ENCODE data around the gene DIMT1. TPM values are rescaled to one million over a fixed set of nuclear protein-coding genes. Genes with fewer than 3 reads are reported as not detected.

The DIMT1 gene
- total and polyA plus RNA-seq, 7 donors = 8.5 to 28.0 (median 21.1) TPM

DNA sequence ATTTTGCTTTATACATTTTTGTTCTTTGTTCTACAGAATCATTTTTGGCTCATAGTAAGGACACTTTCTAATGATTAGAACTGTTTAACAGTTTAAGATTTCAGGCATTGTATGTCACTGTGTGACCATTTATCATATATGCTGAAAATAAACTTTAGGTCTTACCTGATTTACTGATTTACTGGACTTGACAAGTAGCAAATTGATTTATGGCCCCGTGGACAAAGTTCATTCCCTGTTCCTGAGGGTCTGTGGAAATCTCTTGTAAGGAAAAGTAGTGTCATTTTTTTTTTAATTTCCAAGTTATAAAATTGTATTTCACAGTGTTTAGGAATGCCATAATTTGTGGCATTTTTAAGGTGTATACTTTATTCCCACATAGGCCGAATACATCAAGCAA, 57.0 kb downstream of the DIMT1 start:
- ATAC-seq = no peak
- no peak for DNase-seq
- Histone ChIP-seq H3K9me3 (no peaks in the 10 kb centered on the region), H3K27ac (no peak overlapping the region), H3K4me3 (no peak overlapping the region), H3K27me3 (ENCODE audit: insufficient read depth in 3 of 3, low read length in 2 of 3) (no peaks in the 10 kb centered on the region), H3K4me1 (no peaks in the 10 kb centered on the region), H3K36me3 (ENCODE audit: insufficient read depth in 1 of 2, low read depth in 1 of 2) (peaks cover 0 to 29% of the 10 kb centered on the region in 2 donors)
- WGBS, 3 donors = 93 to 96% (median 95%) methylated on average over 2 of the region's 2 CpGs
- intact Hi-C loops (cut with DNase I) = loop anchor here in 1 of 2 donors (5.0 kb wide), 1 partner anchor 39 kb away; the partner anchor contains the start of gene KIF2A
- TF ChIP-seq, protein P1, sequence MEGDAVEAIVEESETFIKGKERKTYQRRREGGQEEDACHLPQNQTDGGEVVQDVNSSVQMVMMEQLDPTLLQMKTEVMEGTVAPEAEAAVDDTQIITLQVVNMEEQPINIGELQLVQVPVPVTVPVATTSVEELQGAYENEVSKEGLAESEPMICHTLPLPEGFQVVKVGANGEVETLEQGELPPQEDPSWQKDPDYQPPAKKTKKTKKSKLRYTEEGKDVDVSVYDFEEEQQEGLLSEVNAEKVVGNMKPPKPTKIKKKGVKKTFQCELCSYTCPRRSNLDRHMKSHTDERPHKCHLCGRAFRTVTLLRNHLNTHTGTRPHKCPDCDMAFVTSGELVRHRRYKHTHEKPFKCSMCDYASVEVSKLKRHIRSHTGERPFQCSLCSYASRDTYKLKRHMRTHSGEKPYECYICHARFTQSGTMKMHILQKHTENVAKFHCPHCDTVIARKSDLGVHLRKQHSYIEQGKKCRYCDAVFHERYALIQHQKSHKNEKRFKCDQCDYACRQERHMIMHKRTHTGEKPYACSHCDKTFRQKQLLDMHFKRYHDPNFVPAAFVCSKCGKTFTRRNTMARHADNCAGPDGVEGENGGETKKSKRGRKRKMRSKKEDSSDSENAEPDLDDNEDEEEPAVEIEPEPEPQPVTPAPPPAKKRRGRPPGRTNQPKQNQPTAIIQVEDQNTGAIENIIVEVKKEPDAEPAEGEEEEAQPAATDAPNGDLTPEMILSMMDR (IDR thresholded peaks at IDR 0.05) = no peak

DNA sequence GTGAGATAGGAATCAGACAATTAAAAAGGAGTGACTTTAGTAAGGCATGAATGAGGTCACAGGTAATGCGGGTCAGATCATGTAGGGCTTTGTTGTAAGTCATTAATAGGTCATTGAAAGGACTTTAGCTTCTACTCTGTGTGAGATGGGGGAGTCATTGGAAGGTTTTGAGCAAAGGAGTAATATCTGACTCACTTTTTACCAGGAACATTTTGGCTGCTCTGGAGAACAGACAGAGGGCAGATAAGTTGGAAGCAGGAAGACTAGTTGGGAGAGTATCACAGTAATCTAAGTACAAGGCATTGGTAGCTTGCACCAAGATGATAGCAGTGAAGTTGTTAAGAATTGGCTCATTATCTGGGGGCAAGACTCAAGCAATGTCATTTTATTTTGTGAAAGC, 60.3 kb downstream of the DIMT1 start:
- Histone ChIP-seq H3K4me1 (no peaks in the 10 kb centered on the region), H3K27me3 (ENCODE audit: insufficient read depth in 3 of 3, low read length in 2 of 3) (no peaks in the 10 kb centered on the region), H3K9me3 (no peaks in the 10 kb centered on the region), H3K4me3 (no peak overlapping the region), H3K27ac (no peak overlapping the region), H3K36me3 (ENCODE audit: insufficient read depth in 1 of 2, low read depth in 1 of 2) (no peaks in the 10 kb centered on the region)
- 94 to 97% (median 97%) methylated on average over 1 of the region's 1 CpG for WGBS, 3 donors
- DNase-seq = no peak
- intact Hi-C loops (cut with DNase I) = no loop called here
- TF ChIP-seq, protein P1 (IDR thresholded peaks at IDR 0.05) = no peak
- ATAC-seq = no peak

DNA sequence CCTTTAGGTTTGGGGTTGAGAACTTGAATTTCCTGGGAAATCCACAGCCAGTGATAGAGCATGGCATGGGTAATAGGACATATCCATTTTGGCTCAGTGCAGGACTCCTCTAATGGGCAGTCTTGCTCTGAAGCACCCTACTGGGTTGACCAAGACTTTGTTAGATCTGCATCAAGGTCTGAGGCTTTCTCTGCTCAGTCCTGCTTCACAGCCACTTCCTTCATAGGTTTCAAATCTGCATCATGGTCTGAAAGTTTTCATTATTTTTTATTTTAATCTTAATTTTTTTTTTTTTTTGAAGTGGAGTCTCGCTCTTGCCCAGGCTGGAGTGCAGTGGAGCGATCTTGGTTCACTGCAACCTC, 61.2 kb downstream of the DIMT1 start:
- H3K9me3 ChIP-seq = no peaks in the 10 kb centered on the region
- H3K4me3 ChIP-seq = no peak overlapping the region
- intact Hi-C loops (cut with DNase I) = no loop called here
- TF ChIP-seq, protein P1 (IDR thresholded peaks at IDR 0.05) = no peak
- ATAC-seq (no peak), DNase-seq (no peak)
- H3K36me3 ChIP-seq (ENCODE audit: insufficient read depth in 1 of 2, low read depth in 1 of 2) = no peaks in the 10 kb centered on the region
- H3K27me3 ChIP-seq (ENCODE audit: insufficient read depth in 3 of 3, low read length in 2 of 3) = no peaks in the 10 kb centered on the region
- WGBS, 3 donors = 100% methylated on average over 2 of the region's 2 CpGs
- H3K27ac ChIP-seq = no peak overlapping the region
- H3K4me1 ChIP-seq = no peaks in the 10 kb centered on the region

DNA sequence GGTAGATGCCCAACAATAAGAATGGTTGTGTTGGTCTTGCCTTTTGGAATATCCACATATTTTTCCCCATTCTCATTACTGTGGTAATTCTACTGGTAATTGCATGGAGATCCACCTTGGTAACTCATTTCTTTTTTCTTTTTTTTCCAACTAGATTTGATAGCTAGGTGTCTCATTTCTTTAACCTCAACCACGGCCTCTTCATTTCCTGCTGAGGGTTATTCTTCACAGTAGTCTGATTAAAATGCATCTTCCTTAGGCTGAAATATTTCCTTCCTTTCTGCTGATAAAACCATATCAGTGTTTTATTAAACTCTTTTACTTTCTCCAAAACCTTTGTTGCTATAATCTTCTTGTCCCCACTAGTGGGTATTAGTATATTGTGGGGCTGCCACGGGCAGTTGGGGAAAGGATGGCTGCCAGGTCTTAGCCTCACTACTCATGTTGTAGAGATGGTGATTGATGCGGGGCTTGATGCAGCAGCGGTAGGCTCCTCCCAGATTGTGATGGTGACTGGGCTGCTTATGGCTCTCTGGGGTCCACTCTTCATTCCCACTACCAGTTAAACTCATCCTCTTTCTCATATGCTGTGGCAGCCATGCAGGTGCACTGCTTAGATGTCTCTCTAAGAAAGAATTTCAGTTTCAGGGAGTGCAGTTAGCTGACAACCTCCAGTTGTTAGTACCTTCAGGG, 61.8 kb downstream of the DIMT1 start:
- intact Hi-C loops (cut with DNase I) = no loop called here
- Histone ChIP-seq H3K4me1 (no peaks in the 10 kb centered on the region), H3K36me3 (ENCODE audit: insufficient read depth in 1 of 2, low read depth in 1 of 2) (no peaks in the 10 kb centered on the region), H3K27me3 (ENCODE audit: insufficient read depth in 3 of 3, low read length in 2 of 3) (no peaks in the 10 kb centered on the region), H3K9me3 (no peaks in the 10 kb centered on the region), H3K4me3 (no peak overlapping the region), H3K27ac (no peak overlapping the region)
- no peak for ATAC-seq
- DNase-seq = no peak
- 88 to 95% (median 92%) methylated on average over 4 of the region's 4 CpGs for WGBS, 3 donors
- TF ChIP-seq, protein P1 (IDR thresholded peaks at IDR 0.05) = no peak

DNA sequence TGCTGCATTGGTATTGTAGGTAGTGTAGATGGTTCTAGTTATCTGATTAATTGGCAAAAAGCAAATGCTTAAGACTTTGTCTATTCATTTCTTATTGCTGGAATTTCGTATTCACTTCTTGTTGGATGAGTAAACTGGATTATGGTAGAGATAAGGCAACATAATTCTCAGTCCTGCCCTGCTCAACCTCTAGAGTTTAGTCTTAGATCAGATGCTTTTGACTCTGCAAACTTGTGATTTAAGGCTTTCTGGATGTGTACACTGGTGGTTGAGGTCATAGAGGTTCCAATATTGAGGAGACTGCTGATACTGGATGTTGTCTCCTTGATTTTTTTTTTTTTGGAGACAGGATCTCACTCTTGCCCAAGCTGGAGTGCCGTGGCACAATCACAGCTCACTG, 62.7 kb downstream of the DIMT1 start:
- no peaks in the 10 kb centered on the region for H3K9me3 ChIP-seq
- H3K27ac ChIP-seq = no peak overlapping the region
- intact Hi-C loops (cut with DNase I) = no loop called here

More for the DNA sequence above, 62.7 kb downstream of the DIMT1 start:
- H3K4me3 ChIP-seq = no peak overlapping the region
- ATAC-seq = no peak
- TF ChIP-seq, protein P1 (IDR thresholded peaks at IDR 0.05) = no peak
- H3K4me1 ChIP-seq = no peaks in the 10 kb centered on the region
- 93 to 98% (median 95%) methylated on average over 2 of the region's 2 CpGs for WGBS, 3 donors
- DNase-seq = no peak
- H3K36me3 ChIP-seq (ENCODE audit: insufficient read depth in 1 of 2, low read depth in 1 of 2) = no peaks in the 10 kb centered on the region
- no peaks in the 10 kb centered on the region for H3K27me3 ChIP-seq (ENCODE audit: insufficient read depth in 3 of 3, low read length in 2 of 3)

Measured in psoas muscle (tissue), 8 donors.